ENCODE measurements around the gene ELL2.

ELL2 gene

GRCh38 chr5:95956021-95956899 is 5.4 kb downstream of the ELL2 start:
- DNase-seq (ENCODE audit: low read depth in 2 of 2) = no peak

DNA sequence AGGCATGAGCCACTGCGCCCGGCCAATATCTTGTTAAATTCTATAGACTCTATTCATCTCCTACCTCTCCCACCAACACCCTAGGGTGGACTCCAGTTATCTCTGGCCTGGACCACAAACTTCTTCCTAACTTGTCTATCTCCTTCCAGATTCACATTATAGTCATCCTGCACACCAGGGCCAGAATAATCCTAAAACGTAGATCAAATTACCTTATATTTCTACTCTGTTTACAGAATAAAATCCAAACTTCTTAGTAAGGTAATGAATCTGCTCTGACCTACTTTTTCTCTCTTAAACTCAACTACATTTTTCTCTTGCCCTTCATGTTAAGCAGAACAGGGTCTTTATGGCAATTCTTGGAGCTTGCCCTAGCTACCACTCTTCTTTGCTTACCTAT is 6.9 kb downstream of the ELL2 start:
- no peak for DNase-seq (ENCODE audit: low read depth in 2 of 2)

- DNase-seq (ENCODE audit: low read depth in 2 of 2) = no peak
Measured at GRCh38 chr5:95953021-95953702, 8.5 kb downstream of the ELL2 start.

DNA sequence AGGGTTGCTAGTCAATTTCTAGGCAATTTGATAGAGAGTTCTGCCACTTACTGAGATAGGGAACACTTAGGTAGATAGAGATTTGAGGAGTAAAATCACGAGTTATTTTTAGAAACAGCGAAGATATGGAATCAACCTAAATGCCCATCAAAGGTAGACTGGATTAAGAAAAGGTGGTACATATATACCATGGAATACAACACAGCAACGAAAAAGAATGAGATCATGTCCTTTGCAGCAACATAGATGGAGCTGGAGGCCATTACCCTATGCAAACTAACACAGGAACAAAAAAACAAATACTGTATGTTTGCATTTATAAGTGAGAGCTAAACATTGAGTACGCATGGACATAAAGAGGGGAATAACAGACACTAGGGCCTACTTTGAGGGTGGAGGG is 9.7 kb downstream of the ELL2 start:
- DNase-seq (ENCODE audit: low read depth in 2 of 2) = no peak

DNA sequence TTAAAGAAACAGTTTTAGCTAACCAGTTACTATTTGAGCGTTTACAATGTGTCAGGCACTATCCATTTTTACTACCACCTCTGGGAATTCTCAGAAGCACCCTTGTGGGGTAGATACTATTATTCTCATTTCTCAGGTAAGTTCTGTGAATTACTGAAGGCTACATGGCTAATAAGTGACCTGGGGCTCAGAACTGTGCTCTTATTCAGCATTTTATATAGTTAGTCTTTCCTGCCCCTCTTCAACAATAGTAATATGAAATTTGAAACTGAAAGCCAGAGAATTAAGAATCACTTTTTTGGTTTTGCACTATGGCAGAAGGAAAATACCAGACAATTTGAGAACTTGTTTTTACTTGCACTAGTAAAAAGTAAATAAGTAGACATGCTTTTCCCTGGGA is 11.8 kb downstream of the ELL2 start:
- no peak for DNase-seq (ENCODE audit: low read depth in 2 of 2)

DNA sequence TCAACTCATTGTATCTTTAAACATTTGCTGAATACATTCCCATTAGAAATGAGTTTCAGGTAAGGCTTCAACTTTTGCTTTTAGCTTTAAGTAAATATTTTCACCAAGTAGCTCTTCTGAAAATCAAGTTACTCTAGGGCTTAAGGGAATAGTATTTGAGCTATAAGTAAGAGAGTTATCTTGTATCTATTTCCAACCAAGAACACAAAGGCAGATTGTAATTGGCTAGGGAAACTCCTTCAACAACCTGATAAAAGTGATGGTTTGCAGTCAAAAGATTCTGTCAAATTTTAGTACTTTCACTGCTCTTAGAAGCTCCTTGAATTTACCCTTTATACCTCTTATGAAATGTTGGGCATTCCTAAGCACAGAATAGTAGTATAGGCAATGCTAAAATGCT is 13.0 kb downstream of the ELL2 start:
- no peak for DNase-seq (ENCODE audit: low read depth in 2 of 2)

- no peak for DNase-seq (ENCODE audit: low read depth in 2 of 2)
Measured at GRCh38 chr5:95946451-95946850, 15.2 kb downstream of the ELL2 start.

DNA sequence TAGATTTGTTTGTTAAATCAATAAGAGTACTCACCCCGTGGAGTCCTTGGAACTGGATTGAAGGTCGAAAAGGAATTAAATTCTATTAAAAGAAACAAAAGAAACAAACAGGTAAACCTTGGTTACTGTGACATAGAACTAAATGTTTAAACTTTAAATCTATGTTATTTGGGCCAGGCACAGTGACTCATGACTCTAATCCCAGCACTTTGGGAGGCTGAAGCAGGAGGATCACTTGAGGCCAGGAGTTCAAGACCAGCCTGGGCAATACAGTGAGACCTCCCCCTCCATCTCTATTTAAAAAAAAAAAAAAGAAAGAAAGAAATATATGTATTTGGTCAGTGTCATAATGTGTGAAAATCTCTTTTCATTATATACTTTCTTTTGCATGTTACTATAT is 18.7 kb downstream of the ELL2 start:
- DNase-seq (ENCODE audit: low read depth in 2 of 2) = no peak

DNA sequence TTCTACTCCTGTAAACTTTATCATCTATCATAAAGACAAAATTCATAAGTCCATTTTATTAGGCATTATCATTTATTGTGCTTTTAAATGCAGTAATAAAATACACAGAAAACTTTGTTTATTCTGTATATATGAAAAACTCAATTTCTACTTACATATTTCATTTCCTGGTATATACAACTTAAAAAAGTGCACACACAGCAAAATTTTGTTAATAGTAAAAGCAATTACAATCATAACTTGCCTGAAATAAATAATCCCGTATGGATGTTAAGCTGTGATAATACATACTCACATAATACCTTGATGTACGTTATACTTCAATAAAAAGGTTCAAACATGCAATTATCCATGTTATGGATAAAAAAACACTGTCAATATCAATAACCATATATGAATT is 19.2 kb downstream of the ELL2 start:
- no peak for DNase-seq (ENCODE audit: low read depth in 2 of 2)

GRCh38 chr5:95941756-95942155 is 19.9 kb downstream of the ELL2 start:
- no peak for DNase-seq (ENCODE audit: low read depth in 2 of 2)

GRCh38 chr5:95940758-95941682 is 20.6 kb downstream of the ELL2 start:
- DNase-seq (ENCODE audit: low read depth in 2 of 2) = no peak

DNA sequence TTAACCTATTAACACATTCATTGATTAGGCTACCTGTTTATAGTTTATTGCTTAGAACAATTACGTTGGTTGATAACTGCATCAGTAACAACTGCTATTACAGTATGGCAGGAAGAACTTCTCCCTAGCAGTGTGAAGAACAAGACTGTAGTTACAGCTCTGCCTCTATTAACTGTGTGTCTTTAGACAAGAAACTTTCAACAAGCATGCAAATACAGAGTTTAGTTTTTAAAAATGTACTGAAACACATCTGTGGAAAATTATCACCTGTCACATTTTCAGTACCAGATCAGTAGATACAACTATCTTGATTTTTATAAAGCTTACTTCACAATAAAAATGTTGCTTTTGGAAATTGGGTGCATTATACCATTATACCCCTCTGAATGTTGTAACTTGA is 22.2 kb downstream of the ELL2 start:
- DNase-seq (ENCODE audit: low read depth in 2 of 2) = no peak

GRCh38 chr5:95938766-95939165 is 22.9 kb downstream of the ELL2 start:
- no peak for DNase-seq (ENCODE audit: low read depth in 2 of 2)

GRCh38 chr5:95938347-95938746 is 23.3 kb downstream of the ELL2 start:
- DNase-seq (ENCODE audit: low read depth in 2 of 2) = no peak

DNA sequence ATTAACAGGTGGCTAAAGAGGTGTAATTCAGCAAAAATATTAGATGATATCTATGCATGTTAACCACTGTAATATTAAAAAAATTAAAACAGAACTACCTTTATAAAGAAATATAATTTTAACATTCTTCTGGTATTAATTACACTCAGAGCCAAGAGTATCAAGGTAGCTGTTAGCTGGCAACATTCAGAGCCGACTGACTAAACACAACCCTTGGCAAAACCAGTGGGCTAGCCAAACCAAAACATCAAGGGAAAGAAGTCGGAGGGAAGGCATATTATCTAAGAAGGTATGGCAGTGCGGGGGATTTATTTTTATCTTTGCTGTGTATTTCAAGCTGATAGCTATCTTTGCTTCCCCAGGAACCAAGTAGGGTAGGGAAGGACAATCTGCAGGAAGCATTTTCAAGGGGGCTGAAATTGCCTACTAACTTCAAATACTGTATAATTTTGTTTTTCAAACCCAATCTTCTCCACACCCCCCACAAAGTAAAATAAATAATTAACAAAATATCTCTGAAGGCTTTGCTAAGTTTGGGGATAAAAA is 24.0 kb downstream of the ELL2 start:
- DNase-seq (ENCODE audit: low read depth in 2 of 2) = no peak

DNA sequence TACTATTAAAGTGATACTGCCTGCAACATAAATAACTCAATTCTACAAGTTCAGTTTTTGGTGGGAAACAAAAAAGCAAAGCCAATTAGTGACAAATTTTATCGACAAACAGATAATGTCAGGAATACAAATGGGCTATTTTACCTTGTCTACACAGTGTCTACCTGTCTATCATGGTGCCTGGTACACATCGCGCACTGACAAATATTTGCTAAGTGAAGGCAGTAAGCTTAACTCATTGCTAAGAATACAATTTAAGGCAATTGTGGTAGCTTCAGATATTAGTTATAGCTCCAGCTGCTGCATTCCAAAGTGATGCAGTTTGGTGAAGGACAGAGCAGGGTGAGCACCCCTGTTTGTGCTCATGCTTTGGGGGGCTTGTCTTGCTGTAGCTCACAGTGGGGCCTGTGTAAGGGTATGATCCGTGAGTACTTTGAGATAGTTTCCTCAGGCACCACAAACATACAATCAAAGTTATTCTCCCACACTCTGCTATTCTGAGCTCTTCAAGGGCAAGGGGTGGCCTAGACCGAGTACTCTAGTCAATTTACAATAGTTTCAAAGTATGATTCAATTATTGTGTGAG is 24.7 kb downstream of the ELL2 start:
- no peak for DNase-seq (ENCODE audit: low read depth in 2 of 2)

- no peak for DNase-seq (ENCODE audit: low read depth in 2 of 2)
Measured at GRCh38 chr5:95935553-95936100, 26.0 kb downstream of the ELL2 start.

- DNase-seq (ENCODE audit: low read depth in 2 of 2) = no peak
Measured at GRCh38 chr5:95934207-95934804, 27.3 kb downstream of the ELL2 start.

GRCh38 chr5:95932941-95933340 is 28.7 kb downstream of the ELL2 start:
- no peak for DNase-seq (ENCODE audit: low read depth in 2 of 2)

GRCh38 chr5:95931079-95931833 is 30.4 kb downstream of the ELL2 start:
- no peak for DNase-seq (ENCODE audit: low read depth in 2 of 2)
